ENCODE data around the gene MIOX.
A peak's percentile ranks its signal among the peaks of the same experiment; 100 is the strongest.

Gene MIOX

GRCh38 chr22:50490531-50491308 lies 4.1 kb downstream of the MIOX start:
- DNase-seq: no peak

- DNase-seq: no peak
Observed at GRCh38 chr22:50497093-50497492, 10.4 kb downstream of the MIOX start.

DNA sequence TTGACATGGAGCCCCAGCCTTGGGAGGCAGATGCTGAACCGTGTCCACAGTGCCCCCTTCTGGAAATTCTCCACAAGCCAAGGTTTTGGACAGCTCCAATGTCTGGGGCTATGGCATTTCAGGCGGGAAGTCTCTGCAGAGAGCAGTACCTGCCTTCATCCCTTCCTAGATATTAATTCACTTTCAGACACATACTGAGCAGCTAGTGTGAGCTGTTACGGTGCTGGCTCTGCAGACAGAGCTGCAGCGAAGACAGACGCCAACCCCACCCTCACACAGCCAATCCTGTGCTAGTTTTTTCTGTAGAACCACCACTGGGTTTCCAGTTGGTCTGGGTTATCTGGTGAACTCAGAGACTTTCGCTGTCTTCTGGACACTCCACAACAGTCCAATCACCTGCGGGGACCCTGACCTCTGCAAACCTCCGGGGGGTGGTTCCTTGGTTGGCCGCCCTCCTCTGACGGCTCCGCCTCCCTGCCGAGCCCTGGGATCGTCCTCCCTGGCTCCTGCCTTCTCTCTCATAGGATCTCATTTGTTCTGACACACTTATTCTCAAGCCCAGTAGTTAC lies 11.7 kb downstream of the MIOX start:
- peak; percentile 38 for DNase-seq

- no peak for DNase-seq
Observed at GRCh38 chr22:50500452-50500851, 13.8 kb downstream of the MIOX start.

- no peak for DNase-seq
Observed at GRCh38 chr22:50502096-50502495, 15.4 kb downstream of the MIOX start.

DNA sequence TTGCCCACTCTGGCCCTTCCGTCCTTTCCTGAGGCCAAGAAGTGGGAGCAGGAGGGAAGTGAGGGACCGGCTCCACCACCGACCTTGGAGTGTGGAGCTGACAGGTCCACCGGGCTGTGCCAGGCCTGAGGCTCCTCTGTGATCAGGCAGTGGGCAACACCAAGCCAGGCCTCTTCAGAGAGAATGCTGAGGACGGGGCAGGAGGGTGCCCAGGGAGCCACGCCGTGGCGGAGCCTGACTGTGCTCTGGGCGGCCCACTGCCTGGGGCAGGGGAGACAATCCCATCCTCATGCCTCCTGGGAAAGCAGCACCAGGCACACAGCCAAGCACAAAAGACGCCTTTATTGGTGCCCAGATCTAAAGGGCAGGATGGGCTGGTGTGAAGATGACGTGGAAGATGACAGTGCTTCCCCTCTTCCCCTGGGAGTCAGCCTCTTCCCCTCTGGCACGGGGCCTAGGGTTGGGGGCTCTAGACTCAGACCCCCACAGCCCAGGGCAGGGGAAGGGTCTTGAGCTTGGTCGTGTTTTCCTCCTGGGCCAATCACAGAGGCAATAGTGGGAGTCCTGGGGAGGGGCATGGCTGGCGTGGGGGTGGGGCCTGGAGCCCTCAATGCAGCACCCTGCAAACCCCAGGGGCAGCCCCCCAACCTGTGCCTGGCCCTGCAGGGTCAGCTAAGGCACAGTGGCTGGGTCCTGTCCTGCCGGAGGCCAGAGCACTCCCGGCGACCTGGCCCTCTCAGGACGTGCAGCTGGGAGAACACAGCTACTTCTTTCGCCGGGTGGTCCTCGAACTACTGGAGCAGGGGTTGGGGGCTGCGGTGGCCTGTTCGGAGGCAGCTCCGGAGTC lies 16.2 kb downstream of the MIOX start:
- no peak for DNase-seq

DNA sequence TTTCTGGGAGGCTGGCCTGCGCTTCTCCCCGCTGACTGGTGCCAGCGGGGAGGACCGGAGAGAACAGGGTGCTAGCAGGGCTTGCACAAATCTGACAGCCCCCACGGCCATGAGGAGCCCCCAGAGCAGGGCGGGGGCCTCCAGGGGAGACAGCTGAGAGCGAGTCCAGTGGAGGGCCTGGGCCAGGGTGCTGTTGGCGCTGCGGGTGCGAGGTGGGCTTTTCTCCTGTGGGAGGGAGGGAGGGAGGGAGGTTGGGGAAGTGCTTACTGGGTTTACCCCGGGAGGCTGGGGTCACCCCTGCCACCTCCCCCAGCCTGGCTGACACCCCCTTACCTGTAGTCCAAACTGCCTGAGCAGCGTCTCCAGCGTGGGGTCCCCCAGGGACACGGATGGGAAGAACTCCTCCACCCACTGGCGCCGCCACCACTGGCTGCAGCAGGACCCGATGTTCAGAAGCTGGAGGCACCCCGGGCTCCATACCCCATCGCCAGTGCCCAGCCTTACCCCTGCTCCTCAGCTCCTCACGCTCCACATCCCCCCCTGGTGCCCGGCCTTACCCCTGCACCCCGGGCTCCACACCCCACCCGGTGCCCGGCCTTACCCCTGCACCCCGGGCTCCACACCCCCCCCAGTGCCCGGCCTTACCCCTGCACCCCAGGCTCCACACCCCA lies 17.0 kb downstream of the MIOX start:
- no peak for DNase-seq

GRCh38 chr22:50504369-50505211 lies 17.9 kb downstream of the MIOX start:
- no peak for DNase-seq

DNA sequence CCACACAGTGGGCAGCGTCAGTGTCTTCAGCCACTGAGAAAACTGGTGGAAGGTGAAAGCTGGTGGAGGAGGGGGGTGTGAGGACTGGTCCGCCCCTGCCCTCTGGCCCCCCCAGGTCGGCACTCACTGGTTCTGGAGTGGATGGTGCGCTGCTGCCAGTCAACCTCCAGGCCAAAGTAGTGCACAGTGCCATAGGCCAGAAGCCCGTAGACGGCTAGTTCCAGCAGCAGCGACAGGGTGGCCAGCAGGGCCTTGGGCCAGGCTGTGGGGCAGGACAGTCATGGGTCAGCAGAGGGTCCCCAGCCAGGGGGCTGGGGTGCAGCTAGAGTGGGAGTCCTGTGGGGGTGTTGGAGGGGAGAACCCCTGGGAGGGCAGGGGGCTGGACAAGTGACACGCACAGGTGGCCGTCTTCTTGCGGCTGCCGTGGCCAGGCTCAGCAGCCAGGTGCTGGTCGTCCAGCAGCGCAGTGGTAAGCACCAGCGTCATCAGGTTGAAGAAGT lies 18.7 kb downstream of the MIOX start:
- no peak for DNase-seq

DNA sequence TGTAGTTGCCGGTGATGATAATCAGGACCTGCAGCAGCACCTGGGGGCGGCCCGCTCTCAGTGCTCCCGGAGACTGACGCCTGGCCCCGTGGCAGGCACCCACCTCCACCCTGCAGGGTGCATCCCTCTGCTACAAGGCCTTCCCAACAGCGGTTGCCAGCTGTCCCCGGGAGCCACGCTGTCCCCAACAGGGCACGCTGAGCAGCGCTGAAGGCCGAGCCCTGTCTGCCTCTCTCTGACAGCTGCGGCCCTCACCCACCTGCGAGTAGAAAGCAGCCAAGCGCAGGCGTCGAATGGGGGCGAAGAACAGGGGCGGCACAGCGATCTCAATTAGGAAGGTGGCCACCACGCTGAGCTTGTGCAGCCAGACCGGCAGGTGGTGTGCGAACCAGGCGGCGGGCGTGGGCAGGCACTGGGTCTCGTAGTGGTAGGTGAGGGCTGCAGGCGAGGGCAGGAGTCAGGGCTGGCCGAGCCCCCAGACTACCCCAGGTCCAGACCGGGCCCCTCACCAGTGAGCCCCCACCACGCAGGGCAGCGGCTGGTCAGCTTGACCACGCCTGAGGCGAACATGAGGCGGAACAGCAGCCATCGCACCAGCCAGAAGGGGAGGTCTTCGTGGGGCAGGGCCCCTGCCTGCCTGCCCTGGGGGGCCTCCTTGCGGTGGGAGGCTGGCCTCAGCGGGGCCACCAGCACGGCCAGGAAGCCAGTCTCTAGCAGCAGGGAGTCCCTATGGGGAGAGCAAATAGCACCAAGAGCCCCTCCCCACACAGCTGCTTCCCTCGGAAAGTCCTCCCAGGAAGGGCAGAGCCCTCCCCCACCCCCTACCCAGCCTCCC lies 19.3 kb downstream of the MIOX start:
- DNase-seq: no peak

DNA sequence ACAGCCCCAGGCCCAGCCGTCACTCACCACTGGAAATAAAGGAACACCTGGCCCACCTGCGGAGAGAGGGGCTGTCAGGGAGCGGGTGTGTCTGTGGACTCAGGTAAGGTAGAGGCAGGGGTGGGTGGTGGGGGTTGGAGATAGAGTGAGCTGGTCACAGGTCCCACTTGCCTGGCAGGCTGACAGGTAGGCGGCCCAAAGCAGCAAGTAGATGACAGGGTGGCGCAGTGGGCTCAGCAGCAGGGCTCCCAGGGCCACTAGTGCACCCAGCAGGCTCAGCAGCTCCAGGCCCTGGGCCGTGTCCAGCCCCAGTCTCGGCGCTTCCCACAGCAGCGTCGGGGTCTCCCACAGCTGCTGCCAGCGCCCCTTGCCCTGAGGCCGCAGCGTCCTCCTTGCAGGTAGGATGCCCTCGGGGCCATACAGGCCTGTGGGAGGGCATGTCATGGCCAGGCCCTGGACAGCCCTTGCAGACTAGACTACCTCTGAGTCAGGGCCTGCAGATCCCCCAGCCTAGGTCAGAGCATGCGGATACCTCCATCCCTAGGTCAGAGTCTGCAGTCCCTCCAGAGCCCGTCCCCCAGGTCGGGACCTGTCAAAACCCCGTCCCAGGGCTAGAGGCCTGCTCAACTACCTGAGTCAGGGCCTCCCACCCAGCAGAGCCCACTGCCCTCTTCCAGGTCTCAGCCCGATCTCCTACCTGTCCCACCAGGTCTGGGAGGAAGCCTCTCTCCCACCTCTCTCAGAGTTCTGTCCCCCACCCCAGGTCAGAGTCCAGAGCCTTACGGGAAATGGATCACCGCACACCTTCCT lies 20.2 kb downstream of the MIOX start:
- DNase-seq: no peak

GRCh38 chr22:50507421-50507990 lies 20.8 kb downstream of the MIOX start, which contains the start of gene LMF2:
TSS of gene LMF2 (minus strand) at chr22:50507702. CDS start at chr22:50507675, 27 bp downstream.
- DNase-seq: no peak

- DNase-seq: peak; percentile 90
Observed at GRCh38 chr22:50507991-50508884, 21.6 kb downstream of the MIOX start, which contains the start of gene NCAPH2. TSS of gene NCAPH2 (plus strand) at chr22:50508224. CDS start at chr22:50508338, 114 bp downstream.

DNA sequence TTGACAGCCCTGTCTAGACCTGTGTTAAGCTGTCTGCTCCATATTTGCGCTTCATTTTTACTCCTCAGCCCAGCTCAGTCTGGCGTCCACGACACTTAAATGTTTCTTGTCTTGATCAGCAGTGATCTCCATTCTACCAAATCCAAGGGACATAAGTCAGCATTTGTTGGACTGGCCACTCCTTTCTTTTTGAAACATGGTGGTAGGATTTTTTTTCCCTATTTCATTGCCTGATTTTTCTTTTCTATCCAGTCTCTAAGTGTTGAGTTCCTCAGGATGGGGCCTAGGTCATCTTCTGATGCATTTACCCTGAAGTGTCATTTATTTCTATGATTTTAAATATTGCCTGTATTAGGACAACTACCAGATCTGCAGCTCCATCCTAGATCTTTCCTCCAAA lies 22.2 kb downstream of the MIOX start:
- no peak for DNase-seq

- DNase-seq: no peak
Observed at GRCh38 chr22:50513175-50513574, 26.5 kb downstream of the MIOX start.

- no peak for DNase-seq
Observed at GRCh38 chr22:50516068-50516467, 29.4 kb downstream of the MIOX start.

DNA sequence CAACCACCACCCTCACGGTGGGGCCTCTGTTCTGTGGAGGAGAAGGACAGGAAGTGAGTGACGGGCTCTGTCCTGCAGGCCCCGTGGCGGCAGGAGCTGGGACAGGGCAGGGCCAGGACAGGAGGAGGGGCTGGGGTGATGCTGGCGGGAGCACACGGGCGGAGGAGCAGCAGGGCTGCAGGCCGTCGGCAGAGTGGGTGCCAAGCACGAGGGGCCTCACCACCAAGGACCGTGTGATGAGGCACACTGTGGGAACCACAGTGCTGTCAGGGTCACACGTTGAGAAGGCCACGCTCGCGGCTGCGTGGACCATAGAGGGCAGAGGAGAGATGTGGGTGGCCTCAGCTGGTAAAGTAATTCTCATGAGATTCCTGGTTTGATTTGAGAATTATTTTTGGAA lies 30.2 kb downstream of the MIOX start:
- DNase-seq: no peak

DNA sequence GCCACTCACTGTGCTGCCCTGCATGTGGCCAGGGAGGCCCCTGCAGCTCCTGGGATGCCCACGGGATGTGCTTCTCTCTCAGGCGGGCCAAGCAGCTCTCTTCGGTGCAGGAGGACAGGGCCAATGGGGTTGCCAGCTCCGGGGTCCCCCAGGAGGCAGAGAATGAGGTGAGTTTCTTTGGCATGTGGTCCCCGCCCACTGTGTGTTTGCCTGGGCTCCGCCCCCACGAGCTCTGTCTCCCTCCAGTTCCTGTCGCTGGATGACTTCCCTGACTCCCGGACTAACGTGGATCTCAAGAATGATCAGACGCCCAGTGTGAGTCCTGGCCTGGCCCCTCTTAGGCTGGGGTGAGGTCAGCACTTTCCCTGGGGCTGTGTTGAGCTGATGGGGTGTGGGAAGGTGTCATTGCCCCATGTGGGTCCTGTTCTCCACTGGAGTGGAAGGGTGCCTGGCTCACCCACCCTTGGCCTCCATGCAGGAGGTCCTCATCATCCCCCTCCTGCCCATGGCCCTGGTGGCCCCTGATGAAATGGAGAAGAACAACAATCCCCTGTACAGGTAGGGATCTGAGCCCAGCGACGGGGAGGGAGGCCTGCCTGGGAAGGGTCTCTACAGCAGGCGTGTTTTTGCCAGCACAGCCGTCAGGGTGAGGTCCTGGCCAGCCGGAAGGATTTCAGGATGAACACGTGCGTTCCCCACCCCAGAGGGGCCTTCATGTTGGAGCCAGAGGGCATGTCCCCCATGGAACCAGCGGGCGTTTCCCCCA lies 31.0 kb downstream of the MIOX start:
- no peak for DNase-seq

Measured in NCI-H446 treated with DMSO at 0.1 percent for 48 hours (cell line).